Measurements from ENCODE around the gene PIEZO1.

- TF ChIP-seq CTCF (IDR thresholded peaks at IDR 0.05): no peak
- no peak for TF ChIP-seq POLR2AphosphoS5 (IDR thresholded peaks at IDR 0.05)
- no peak for TF ChIP-seq POLR2A (IDR thresholded peaks at IDR 0.05)
- no peak for TF ChIP-seq EP300 (IDR thresholded peaks at IDR 0.05)
These were observed 115.0 kb downstream of the PIEZO1 start for GRCh38 chr16:88669980-88670379.
